ENCODE data around the gene MTAP. TPM values are rescaled to one million over a fixed set of nuclear protein-coding genes. Genes with fewer than 3 reads are reported as not detected.

The MTAP gene
- total RNA-seq, 1 donor from 2014 or later, result 73.4 TPM

DNA sequence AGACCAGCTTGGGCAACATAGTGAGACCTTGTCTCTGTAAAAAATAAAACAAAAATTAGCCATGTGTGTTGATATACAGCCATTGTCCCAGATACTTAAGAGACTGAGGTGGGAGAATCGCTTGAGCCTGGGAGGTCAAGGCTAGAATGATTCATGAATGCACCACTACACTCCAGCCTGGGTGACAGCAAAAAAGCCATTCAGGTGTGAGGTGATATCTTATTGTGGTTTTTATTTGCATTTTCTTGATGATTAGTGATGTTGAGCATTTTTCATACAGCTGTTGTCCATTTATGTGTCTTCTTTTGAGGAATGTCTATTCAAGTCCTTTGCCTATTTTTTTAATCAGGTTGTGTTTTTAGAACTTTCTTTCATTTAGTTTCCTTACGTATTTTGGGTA lies 23.2 kb downstream of the MTAP start:
- DNase-seq (ENCODE audit: extremely low spot score, unreplicated experiment), result no peak
- peaks cover 7% of the 10 kb centered on the region for H3K9me3 Mint-ChIP-seq
- H3K27ac Mint-ChIP-seq, result no peak overlapping the region

DNA sequence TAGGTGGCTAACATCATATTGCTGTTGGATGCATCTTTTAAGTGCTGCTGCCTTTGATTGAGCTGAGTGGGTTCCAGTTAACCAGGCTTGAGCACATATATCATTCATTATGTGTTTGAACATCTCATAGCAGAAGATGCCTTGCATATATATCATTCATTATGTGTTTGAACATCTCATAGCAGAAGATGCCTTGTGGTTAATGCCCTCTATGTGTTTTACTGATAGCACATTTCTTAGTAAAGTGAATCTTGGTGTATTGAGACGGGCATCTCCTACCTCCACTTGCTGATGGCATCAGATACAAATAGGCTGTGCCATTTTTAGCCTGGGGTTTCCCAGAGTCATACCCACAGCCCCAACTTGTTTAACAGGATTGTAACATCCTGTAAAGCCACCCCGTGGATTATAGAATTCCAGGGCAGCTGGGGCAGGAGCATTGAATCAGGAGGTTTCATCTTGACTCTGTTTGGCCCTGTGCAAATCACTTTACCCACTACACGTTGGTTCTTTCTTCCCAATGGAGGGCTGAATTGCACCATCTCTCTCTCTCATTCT lies 26.5 kb downstream of the MTAP start:
- Mint-ChIP-seq H3K4me1 (ENCODE audit: unreplicated experiment) (no peaks in the 10 kb centered on the region), H3K27me3 (no peaks in the 10 kb centered on the region), H3K9me3 (peaks cover under 1% of the 10 kb centered on the region), H3K4me3 (no peak overlapping the region), H3K27ac (no peak overlapping the region), H3K36me3 (peaks cover 75% of the 10 kb centered on the region)
- TF ChIP-seq, protein P1, sequence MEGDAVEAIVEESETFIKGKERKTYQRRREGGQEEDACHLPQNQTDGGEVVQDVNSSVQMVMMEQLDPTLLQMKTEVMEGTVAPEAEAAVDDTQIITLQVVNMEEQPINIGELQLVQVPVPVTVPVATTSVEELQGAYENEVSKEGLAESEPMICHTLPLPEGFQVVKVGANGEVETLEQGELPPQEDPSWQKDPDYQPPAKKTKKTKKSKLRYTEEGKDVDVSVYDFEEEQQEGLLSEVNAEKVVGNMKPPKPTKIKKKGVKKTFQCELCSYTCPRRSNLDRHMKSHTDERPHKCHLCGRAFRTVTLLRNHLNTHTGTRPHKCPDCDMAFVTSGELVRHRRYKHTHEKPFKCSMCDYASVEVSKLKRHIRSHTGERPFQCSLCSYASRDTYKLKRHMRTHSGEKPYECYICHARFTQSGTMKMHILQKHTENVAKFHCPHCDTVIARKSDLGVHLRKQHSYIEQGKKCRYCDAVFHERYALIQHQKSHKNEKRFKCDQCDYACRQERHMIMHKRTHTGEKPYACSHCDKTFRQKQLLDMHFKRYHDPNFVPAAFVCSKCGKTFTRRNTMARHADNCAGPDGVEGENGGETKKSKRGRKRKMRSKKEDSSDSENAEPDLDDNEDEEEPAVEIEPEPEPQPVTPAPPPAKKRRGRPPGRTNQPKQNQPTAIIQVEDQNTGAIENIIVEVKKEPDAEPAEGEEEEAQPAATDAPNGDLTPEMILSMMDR (conservative IDR thresholded peaks at IDR 0.05), result no peak
- DNase-seq (ENCODE audit: extremely low spot score, unreplicated experiment), result no peak

More for the DNA sequence above, 23.2 kb downstream of the MTAP start:
- Mint-ChIP-seq H3K36me3 (peaks cover 78% of the 10 kb centered on the region), H3K27me3 (no peaks in the 10 kb centered on the region), H3K4me1 (ENCODE audit: unreplicated experiment) (no peaks in the 10 kb centered on the region), H3K4me3 (no peak overlapping the region)
- TF ChIP-seq, protein P1 (conservative IDR thresholded peaks at IDR 0.05), result no peak

DNA sequence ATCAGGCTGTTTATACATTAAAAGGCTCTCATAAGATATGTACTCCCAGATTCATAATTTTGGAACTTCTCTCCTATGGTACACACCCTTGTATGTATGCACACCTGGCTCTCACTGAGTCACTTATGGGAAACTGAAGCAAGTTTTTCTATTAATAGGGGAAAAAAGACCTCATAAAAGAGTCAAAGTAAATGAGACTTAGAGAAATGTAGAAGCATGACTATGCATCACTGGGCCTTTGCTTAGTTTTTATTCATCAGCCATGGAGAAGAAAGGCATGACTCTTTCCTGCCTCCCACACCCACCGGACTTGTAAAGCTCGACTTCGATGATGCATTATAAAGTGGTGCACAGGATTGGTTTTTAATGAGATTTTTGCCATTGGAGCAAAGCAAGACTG lies 28.2 kb downstream of the MTAP start:
- Mint-ChIP-seq H3K4me1 (ENCODE audit: unreplicated experiment) (peaks cover under 1% of the 10 kb centered on the region), H3K9me3 (no peaks in the 10 kb centered on the region), H3K27me3 (no peaks in the 10 kb centered on the region), H3K36me3 (peaks cover 75% of the 10 kb centered on the region), H3K27ac (no peak overlapping the region), H3K4me3 (no peak overlapping the region)
- DNase-seq (ENCODE audit: extremely low spot score, unreplicated experiment), result no peak
- TF ChIP-seq, protein P1 (conservative IDR thresholded peaks at IDR 0.05), result no peak

DNA sequence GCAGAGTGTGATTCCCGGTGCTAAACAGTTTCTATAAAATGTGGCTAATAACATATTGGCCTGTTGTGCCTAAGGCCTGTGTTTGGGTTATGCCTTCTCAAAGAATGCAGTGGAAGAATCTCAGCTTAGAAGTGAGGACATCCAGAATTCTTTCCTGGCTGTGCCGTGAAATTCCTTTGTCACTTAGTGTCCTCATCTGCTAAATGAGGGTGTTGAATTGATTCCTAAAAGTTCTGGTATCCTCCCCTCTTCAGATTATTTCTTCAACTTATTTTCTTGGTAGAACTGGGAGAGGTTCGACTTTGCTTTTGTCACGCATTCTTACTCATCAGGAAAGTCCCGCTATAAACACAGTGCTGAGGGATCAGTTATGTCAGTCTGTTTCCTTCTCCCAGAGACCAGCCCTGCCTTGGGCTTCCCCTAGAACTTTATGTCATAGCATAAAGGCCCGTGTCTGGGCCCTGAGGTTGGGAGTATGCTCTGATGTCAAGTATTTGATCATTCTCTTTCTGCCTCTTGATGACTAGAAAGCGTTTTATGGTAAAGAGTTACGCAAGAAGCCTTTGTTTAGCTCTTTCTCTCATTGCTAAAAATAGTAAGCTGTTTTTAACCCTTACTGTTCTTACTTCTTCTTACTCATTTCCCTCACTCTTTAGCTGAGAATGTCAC lies 29.5 kb downstream of the MTAP start:
- Mint-ChIP-seq H3K4me1 (ENCODE audit: unreplicated experiment) (peaks cover 6% of the 10 kb centered on the region), H3K27me3 (no peaks in the 10 kb centered on the region), H3K27ac (no peak overlapping the region), H3K36me3 (peaks cover 78% of the 10 kb centered on the region), H3K4me3 (no peak overlapping the region), H3K9me3 (peaks cover 2% of the 10 kb centered on the region)
- no peak for DNase-seq (ENCODE audit: extremely low spot score, unreplicated experiment)
- TF ChIP-seq, protein P1 (conservative IDR thresholded peaks at IDR 0.05), result no peak

DNA sequence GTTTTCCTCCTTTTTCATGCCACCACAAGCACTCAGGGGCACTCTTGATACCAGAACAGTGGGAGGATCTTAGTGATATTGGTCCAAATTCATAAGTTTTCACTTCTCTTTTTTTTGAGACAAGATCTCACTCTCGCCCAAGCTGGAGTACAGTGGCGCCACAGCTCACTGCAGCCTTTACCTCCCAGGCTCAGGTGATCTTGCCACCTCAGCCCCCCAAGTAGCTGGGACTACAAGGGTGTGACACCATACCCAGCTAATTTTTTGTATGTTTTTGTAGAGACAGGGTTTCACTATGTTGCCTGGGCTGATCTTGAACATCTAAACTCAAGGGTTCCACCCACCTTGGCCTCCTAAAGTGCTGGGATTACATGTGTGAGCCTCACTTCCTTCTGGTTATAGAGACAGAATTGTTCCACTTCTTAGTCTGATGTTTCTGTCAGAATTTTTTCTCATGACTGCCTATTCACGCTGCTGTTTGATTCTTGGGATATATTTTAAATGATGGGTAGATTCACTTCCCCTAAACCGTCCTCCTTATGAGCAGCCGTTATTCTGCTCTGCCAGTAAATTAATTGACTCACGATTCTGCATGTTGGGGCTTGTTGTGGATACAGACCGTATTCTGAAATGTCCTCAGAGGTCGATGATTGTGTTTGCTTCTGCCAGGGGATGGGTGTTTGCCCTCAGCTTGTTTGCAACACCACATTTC lies 30.8 kb downstream of the MTAP start:
- Mint-ChIP-seq H3K27ac (no peak overlapping the region), H3K9me3 (peaks cover 9% of the 10 kb centered on the region), H3K27me3 (no peaks in the 10 kb centered on the region), H3K4me1 (ENCODE audit: unreplicated experiment) (peaks cover 6% of the 10 kb centered on the region), H3K4me3 (no peak overlapping the region), H3K36me3 (peaks cover 83% of the 10 kb centered on the region)
- TF ChIP-seq, protein P1 (conservative IDR thresholded peaks at IDR 0.05), result no peak
- DNase-seq (ENCODE audit: extremely low spot score, unreplicated experiment), result no peak

Data from type B pancreatic cell (in vitro differentiated cells).